Right ventricle myocardium superior (tissue), 1 donor: Measurements from ENCODE around the gene ALDH1A2. TPM values are rescaled to one million over a fixed set of nuclear protein-coding genes. Genes with fewer than 3 reads are reported as not detected.

Experiments used
- ATAC-seq: fragments of 200-7000 bp; cut with Tn5 transposase; one replicate; pipeline ENCODE4 v1.9.1; 2020; ENCODE audit warnings: mild to moderate bottlenecking; ENCODE audit not compliant: poor library complexity
- DNase-seq: peaks from one replicate; pipeline ENCODE4 v3.0.0-alpha.2; 2020
- intact Hi-C: fragments of 100-400 bp; cut with DNase I; formaldehyde crosslinking; loops from one replicate; pipeline ENCODE4 v1.11.2; 2022
- total RNA-seq: library from RNA; stranded (reverse); fragmentation: NEBNext Ultra II Directional; extraction: Animal tissue kit (Norgen Biotek cat#: 25700); gene quantifications from one replicate; pipeline ENCODE4 v1.2.1, GENCODE V29; 2021
- donor health status: DM: no; HTN: yes; CAD: no; lungs with severe emphysema.

Gene ALDH1A2
- total RNA-seq, 1 donor from 2014 or later = 9.7 TPM

- DNase-seq (no peak), ATAC-seq (no peak)
- intact Hi-C loops = no loop called here
Measured at GRCh38 chr15:57957113-57957512, 108.4 kb downstream of the ALDH1A2 start.

DNA sequence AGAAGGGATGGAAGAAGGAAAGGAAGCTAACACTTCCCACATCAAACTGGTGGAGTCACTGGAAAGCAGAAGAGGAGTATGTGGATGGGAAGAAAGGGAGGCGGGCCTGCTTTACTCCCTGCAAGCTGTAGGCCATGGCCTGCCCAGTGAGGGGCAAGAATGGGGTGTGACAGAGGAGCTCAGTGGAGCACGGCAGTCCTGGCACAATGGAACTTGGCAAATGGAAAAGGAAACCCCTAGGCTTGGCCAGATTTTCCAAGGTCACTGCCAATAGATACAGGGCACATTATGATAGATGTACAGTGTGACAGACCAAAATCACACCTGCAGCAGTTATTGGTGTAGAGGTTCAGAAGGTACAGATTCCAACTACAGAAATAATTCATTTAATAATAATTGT is 111.6 kb downstream of the ALDH1A2 start:
- ATAC-seq = peak; percentile 65
- intact Hi-C loops = no loop called here

DNA sequence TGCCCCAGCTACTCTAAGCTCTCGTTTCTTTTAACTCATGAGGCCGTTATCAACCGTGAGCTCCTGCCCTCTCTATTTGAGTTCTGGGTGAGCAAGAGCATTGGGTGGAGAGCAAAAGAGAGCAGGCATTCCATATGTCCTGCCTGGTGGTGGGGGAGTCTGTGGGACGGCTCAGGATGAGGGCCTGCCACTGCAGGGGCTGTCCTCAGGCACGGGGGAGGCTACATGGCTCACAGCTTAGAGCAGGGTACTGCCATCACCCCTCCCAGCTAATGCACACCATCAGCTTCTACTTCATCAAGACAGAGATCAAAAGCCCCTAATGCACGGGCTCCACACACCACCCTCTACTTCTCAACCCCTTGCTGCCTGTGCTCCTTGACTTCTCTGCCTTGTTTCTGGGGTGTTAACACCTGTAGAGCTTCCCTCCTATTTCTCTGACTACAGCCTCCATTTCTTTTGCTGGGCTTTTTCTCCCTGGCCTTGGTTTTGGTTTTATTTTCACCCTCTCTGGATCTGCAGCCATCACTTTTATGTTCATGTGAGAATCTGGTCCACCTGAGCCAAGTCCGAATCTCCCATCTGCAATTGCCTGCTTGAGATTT is 114.1 kb downstream of the ALDH1A2 start:
- DNase-seq (no peak), ATAC-seq (no peak)
- intact Hi-C loops = no loop called here

More for the DNA sequence above, 111.6 kb downstream of the ALDH1A2 start:
- no peak for DNase-seq

GRCh38 chr15:57950381-57950946 is 115.0 kb downstream of the ALDH1A2 start:
- ATAC-seq (no peak), DNase-seq (no peak)
- intact Hi-C loops = no loop called here

DNA sequence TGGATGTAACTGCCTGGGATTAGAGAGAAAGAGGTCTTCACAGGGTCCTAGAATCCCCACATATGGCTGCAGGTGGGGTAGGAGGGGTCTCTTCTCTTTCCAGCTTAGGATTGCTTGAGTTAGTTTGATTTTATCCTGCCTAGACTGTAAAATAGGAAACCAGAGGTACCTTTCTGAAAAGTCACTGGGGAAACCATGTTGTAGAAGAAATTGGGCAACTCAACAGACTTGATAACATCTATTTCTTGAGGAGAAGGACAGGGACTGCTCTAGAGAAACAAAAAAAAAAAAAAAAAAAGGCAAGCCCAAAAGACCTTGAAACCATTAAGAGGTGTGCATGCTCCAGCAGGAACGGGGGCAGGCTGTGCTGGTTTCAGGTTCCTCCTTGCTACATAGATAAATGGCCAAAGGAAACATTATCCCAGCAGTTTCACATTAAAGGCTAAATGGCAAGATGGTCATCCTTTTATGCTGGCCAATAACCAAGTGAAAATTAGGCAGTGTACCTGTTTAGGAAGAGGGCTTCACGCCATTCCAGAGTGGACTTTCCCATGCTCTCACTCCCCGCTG is 116.1 kb downstream of the ALDH1A2 start:
- ATAC-seq = no peak
- DNase-seq = no peak
- intact Hi-C loops = no loop called here

DNA sequence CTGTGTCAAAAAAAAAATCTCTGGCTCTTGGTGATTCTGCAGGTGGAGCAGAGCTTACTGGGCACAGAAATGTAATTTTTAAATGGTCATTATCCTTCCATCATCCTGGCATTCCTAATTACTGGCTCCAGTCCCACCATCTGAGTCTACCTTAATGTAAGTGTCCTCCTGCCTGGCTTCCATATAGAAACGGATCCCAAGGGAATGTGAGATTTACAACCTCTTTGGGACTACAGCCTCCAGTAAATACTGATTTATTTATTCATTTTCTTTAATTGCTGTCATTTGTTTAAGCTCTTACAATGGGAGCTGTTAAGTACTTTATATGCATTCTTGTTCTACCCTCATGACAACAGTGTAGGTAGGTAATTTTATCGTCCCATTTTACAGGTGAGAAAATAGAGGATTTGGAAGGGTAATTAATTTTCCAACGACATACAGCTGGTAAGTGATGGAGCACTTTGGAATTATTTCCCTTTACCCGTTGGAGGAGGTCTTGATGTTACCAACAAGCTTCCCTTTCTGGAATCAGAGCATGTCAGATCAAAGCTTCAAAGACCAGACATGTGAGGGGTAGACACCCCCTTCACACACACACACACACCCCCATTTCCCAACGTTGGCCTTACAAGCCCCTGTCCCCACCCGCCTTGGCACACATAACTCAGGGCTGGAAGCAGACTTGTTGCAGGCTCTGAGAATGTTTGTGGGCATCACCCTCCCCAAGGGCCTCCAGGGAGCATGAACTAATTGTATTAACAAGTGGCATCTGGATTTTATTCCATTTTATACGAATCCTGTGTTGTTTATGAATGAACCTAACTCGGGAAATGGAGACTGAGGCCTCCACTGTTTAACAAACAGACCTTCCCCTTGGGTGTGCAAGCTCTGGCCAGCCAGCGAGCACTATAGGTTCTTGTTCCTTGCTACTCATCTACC is 116.9 kb downstream of the ALDH1A2 start:
- intact Hi-C loops = no loop called here
- DNase-seq (no peak), ATAC-seq (no peak)

GRCh38 chr15:57947781-57948180 is 117.7 kb downstream of the ALDH1A2 start:
- intact Hi-C loops = no loop called here
- ATAC-seq (peak; percentile 84), DNase-seq (peak; percentile 70)

DNA sequence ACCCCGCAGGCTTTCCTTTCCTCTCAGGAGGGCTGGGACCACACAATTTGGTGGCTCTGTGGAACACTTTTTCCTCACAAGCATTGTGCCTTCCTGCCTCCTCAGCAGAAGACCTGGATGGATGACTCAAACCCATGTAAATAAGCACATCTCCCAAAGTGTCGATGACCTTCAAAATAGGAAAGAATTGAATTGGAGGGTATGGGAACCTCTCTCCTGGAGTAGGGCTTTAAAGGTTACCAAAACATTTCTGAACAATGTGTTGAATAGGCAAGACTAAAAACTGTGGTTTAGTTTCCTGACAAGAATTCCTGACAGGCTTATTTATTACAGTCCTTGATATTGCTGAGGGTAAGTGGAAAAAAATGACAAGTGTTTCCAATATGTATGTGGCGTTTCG is 118.2 kb downstream of the ALDH1A2 start:
- ATAC-seq (no peak), DNase-seq (no peak)
- intact Hi-C loops = no loop called here

DNA sequence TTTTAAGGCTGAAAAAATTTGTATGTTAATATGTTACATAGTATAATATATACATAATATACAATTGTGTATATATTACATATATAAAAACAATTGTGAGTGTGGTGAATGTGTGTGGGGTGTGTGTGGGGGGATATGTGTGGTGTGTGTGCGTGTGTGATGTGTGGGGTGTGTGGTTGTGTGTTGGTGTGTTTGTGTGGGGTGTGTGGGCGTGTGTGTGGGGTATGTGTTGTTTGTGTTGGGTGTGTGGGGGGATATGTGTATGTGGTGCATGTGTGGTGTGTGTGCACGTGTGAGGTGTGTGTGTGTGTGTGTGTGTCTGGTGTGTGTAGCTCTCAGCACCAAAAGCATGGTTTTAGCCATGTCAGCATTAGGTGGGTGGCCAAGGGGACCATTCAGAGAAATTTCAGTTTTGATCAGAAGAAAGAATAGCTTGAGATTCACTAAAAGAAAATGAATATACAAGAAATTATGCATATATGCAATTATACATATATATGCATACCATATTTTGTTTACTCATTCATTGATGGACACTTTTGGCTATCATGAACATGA is 118.9 kb downstream of the ALDH1A2 start:
- intact Hi-C loops = no loop called here
- no peak for ATAC-seq
- DNase-seq = no peak

DNA sequence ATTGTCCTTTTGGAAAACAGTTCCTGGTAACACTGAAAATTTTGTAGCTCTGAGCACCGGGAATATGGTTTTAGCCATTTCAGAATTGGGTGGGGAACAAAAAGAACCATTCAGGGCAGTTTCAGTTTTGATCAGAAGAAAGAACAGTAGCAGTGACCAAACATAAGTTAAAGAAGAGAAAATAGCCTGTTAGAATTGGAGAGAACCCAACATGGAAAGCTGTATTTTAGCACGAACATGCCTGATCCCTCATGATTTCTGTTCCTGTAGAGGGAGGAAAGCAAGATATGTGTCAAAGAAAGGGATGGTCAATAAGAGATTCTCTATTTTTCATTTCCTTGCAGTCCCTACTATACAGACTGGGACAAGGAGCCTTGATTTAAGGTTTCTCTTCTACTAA is 119.9 kb downstream of the ALDH1A2 start:
- intact Hi-C loops = no loop called here
- ATAC-seq (no peak), DNase-seq (no peak)

DNA sequence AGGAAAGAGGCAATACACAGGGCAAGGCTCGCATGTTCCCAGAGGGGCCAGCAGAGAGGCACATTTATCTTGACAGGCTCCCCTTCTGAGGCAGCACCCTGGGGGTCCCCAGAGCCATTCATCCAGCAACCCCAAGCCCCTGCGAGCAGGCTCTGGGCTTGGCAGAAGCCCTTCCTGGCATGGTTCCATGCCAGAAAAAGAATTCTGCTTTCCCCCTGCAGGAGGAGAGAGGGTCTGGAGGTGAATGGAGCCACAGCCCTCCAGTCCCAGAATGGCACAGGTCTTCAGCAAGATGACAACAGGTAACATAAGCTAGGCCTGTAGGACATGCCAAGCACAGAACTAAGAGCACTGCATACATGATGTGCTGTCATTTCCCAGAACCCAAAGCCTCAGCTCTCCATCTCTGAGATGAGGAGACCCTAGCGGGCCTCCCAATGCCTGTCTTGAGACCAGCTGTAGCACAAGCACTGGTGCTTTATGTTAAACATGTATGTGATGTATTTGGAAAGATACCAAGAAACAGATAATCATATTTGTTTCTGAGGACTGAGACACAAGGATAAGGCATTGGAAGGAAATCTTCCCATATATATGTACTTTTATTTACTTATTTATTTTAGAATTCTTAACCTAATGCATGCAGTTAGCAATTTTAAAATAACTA is 121.6 kb downstream of the ALDH1A2 start:
- ATAC-seq (no peak), DNase-seq (no peak)
- intact Hi-C loops = no loop called here

- ATAC-seq (no peak), DNase-seq (no peak)
- intact Hi-C loops = no loop called here
Measured at GRCh38 chr15:57943171-57943570, 122.3 kb downstream of the ALDH1A2 start.

- DNase-seq (no peak), ATAC-seq (no peak)
- intact Hi-C loops = no loop called here
Measured at GRCh38 chr15:57941816-57942215, 123.7 kb downstream of the ALDH1A2 start.

DNA sequence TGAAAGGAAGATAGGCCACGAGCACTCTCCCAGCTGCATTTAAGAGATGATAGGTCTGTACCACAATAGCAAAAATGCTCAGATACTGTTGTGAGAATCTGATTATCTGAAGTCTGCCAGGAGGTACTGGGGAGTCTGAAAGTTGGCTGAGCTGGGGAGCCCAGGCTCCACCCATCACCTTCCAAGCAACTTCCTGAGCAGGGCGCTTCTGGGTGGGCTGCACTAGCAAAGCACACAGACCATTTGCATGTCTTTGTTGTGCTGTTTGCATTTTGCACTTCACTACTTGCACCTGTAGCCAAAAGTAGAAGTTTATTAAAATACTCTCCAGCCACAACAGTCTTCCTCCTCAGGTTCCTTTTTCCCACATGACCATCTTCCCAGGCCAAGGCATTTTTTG is 133.2 kb downstream of the ALDH1A2 start:
- intact Hi-C loops = no loop called here
- ATAC-seq (no peak), DNase-seq (no peak)

DNA sequence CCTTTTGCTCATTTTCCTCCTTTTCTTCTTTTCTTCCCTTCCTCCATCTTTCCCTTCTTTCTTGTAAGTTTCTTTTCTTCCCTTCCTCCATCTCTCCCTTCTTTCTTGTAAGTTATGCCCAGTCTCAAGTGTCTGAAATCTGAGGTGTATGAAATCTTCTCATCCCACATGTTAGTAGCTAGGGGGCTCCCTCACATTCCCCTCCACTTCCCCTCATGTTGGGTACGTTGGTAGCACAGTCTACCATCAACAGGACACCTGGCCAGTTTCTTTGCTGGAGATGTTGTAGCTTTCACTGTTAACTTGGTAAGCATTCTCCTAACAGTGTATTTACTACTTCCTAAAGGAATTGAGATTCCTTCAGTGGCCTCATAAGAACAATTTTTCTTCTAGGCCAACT is 133.9 kb downstream of the ALDH1A2 start:
- intact Hi-C loops = no loop called here
- DNase-seq = no peak
- ATAC-seq = no peak

DNA sequence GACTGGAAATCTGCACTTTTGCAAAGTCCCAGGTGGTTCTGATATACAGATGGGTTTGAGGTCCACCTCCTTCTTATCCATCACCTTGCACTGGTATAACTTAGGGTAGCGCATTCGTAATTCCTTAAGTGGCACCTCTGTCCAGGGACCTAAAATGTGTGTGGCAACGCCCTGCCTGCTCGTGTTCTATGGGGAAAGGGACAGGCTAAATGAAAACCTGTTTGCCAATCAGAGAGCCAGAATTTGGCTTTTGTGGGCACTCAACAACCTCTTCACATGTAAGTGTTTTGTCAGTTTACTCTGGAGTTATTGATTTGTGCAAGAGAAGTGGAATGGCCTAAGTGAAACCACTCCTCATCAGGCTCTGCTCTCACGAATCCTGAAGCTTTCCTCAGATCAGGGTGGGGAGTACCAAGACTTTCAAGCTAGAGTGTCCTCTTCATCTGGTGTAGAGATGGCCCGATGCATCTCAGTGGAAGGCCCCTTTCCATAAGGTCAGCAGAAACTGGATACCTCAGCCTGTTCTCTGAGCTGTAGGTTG is 138.3 kb downstream of the ALDH1A2 start:
- intact Hi-C loops = no loop called here
- ATAC-seq (no peak), DNase-seq (no peak)

- ATAC-seq (no peak), DNase-seq (no peak)
- intact Hi-C loops = no loop called here
Measured at GRCh38 chr15:57925650-57926049, 139.9 kb downstream of the ALDH1A2 start.

DNA sequence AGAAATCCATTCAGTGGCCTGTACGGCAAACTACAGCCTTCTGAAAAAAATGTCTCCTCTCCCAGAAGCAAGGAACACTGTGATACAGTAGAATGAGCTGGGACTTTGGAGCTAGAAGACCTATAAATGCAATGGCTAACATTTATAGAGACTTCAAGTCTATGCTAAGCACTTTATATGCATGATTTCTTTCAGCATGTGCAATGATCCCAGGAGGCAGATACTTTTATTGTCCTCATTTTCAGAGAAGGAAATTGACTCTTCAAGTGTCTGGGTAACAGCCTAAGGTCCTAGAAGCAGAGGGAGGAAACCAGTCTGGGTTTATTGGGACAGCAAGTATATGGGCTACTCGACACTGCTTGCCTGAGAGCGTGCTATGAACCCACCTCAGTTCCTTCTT is 140.9 kb downstream of the ALDH1A2 start:
- intact Hi-C loops = no loop called here
- DNase-seq = no peak
- no peak for ATAC-seq

GRCh38 chr15:57923750-57924149 is 141.8 kb downstream of the ALDH1A2 start:
- DNase-seq (no peak), ATAC-seq (peak; percentile 44)
- intact Hi-C loops = no loop called here
